K562 (cell line): Measurements from ENCODE around the gene CLDN7. TPM values are rescaled to one million over a fixed set of nuclear protein-coding genes. Genes with fewer than 3 reads are reported as not detected.

ENCODE experiments used
- CCNT2 ChIP-seq: IDR thresholded peaks from 2 replicates; pipeline ENCODE4 v1.6.1; 2011; ENCODE audit warnings: borderline replicate concordance, low read depth, mild to moderate bottlenecking, moderate library complexity, mixed read lengths, low read length; ENCODE audit not compliant: insufficient read length; ENCODE audit errors: extremely low read depth
- LEF1 ChIP-seq: fragments of 450-650 bp; IDR thresholded peaks from 2 replicates; pipeline ENCODE4 v1.6.1; 2016; ENCODE audit warnings: mild to moderate bottlenecking
- MBD2 ChIP-seq: sonication (generic); IDR thresholded peaks from 2 replicates; pipeline ENCODE4 v1.6.1; 2016; ENCODE audit warnings: low read depth, borderline replicate concordance
- ZSCAN32 ChIP-seq: fragments of 450-650 bp; formaldehyde crosslinking; IDR thresholded peaks from 2 replicates; pipeline ENCODE4 v1.4.0; 2020; ENCODE audit warnings: mild to moderate bottlenecking, moderate library complexity
- polyA plus RNA-seq, 8 experiments: library from polyadenylated mRNA; depleted of rRNA in 4 of 8; stranded (reverse) in 5 of 8; unstranded in 3 of 8; fragments of >200 nt; fragmentation: Nextera tagmentation in 2 of 8; fragmentation: Illumina TruSeq in 1 of 8; extraction: Ambion mirVana in 2 of 8; extraction: Trizol in 1 of 8; gene quantifications; 2 replicates each; pipeline versions ENCODE4 v1.2.1 to v1.2.3, GENCODE V29; 2011 to 2014; ENCODE audit warnings: inconsistent platforms in 1 of 8, missing spikeins in 1 of 8
- total RNA-seq, 7 experiments: library from RNA; depleted of rRNA in 6 of 7; stranded (reverse); fragments of >200 nt in 6 of 7; fragmentation: Illumina TruSeq in 2 of 7; extraction: Trizol in 2 of 7; gene quantifications; 2 replicates each; pipeline versions ENCODE4 v1.2.1 to v1.2.3, GENCODE V29; 2011 to 2021; ENCODE audit warnings: low replicate concordance in 1 of 7
- TF ChIP-seq, protein P1 (sequence below): sonication (generic); formaldehyde crosslinking; IDR thresholded peaks from 2 replicates; pipeline ENCODE4 v1.8.1; 2023; ENCODE audit warnings: mild to moderate bottlenecking, missing genetic modification reagents
- TF ChIP-seq, protein P2 (sequence below): fragments of 450-650 bp; IDR thresholded peaks from 2 replicates; pipeline ENCODE4 v1.7.1; 2018; ENCODE audit warnings: mild to moderate bottlenecking, low read depth; ENCODE audit not compliant: partially characterized antibody
- TF ChIP-seq, protein P3 (sequence below): fragments of 200-600 bp; sonication (generic); IDR thresholded peaks from one replicate; pipeline ENCODE4 v1.6.1; 2012; ENCODE audit warnings: mild to moderate bottlenecking, low read depth, low read length, inconsistent platforms

CLDN7 gene
- total and polyA plus RNA-seq, 9 of the 15 experiments (the other 6 are each of a cell fraction or from before 2014, with no cell fraction given): 2.2 to 14.5 (median 7.6) TPM

DNA sequence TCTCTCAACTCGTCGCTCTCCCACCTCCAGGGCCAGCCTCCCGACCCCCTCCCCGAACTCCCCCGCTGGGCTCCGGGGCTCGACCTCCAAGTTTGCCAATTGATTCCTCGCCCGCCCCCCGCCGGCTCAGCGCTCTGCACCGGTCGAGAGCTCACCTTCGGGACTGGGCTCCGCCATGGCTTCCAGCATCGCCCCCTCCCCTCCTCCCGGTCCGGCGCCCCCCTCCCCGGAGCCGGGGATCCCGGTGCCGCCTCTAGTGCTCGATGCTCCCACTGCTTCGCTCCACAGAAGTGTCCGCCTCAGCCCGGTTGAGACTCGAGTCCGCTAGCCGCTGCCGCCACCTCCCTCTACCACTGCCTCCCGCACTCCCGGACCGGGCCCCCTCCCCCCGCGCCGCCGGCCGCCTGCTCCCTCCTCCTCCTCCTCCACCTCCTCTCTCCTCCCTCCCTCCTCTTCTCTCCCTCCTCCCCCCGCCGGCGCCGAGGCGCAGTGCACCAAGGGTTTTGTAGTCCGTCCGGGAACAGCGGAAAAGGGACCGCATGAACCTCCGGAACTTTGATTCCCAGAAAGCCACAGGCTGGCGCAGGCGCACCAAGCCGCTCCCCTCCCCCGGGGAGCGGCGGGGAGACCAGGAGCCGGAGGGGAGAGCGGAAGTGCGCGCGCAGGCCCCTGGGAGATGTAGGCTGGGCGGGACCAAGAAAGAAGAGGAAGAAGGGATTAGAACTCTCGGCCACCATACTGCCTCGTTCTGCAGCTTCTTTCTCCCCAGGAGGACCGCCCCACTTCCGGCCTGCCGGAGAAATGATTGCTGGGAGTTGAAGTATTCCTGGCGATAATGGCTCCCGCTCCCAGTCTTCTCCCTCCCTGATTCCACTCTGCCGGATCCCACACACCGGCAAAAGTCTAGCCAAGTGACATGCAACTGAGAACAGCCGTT lies 22.9 kb downstream of the CLDN7 start, which contains the start of gene PHF23 (continued):
- TF ChIP-seq, protein P1, sequence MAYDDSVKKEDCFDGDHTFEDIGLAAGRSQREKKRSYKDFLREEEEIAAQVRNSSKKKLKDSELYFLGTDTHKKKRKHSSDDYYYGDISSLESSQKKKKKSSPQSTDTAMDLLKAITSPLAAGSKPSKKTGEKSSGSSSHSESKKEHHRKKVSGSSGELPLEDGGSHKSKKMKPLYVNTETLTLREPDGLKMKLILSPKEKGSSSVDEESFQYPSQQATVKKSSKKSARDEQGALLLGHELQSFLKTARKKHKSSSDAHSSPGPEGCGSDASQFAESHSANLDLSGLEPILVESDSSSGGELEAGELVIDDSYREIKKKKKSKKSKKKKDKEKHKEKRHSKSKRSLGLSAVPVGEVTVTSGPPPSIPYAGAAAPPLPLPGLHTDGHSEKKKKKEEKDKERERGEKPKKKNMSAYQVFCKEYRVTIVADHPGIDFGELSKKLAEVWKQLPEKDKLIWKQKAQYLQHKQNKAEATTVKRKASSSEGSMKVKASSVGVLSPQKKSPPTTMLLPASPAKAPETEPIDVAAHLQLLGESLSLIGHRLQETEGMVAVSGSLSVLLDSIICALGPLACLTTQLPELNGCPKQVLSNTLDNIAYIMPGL (CRISPR knock-in tag): no peak
- TF ChIP-seq, protein P2, sequence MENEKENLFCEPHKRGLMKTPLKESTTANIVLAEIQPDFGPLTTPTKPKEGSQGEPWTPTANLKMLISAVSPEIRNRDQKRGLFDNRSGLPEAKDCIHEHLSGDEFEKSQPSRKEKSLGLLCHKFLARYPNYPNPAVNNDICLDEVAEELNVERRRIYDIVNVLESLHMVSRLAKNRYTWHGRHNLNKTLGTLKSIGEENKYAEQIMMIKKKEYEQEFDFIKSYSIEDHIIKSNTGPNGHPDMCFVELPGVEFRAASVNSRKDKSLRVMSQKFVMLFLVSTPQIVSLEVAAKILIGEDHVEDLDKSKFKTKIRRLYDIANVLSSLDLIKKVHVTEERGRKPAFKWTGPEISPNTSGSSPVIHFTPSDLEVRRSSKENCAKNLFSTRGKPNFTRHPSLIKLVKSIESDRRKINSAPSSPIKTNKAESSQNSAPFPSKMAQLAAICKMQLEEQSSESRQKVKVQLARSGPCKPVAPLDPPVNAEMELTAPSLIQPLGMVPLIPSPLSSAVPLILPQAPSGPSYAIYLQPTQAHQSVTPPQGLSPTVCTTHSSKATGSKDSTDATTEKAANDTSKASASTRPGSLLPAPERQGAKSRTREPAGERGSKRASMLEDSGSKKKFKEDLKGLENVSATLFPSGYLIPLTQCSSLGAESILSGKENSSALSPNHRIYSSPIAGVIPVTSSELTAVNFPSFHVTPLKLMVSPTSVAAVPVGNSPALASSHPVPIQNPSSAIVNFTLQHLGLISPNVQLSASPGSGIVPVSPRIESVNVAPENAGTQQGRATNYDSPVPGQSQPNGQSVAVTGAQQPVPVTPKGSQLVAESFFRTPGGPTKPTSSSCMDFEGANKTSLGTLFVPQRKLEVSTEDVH: peak; percentile 55
- TF ChIP-seq, protein P3, sequence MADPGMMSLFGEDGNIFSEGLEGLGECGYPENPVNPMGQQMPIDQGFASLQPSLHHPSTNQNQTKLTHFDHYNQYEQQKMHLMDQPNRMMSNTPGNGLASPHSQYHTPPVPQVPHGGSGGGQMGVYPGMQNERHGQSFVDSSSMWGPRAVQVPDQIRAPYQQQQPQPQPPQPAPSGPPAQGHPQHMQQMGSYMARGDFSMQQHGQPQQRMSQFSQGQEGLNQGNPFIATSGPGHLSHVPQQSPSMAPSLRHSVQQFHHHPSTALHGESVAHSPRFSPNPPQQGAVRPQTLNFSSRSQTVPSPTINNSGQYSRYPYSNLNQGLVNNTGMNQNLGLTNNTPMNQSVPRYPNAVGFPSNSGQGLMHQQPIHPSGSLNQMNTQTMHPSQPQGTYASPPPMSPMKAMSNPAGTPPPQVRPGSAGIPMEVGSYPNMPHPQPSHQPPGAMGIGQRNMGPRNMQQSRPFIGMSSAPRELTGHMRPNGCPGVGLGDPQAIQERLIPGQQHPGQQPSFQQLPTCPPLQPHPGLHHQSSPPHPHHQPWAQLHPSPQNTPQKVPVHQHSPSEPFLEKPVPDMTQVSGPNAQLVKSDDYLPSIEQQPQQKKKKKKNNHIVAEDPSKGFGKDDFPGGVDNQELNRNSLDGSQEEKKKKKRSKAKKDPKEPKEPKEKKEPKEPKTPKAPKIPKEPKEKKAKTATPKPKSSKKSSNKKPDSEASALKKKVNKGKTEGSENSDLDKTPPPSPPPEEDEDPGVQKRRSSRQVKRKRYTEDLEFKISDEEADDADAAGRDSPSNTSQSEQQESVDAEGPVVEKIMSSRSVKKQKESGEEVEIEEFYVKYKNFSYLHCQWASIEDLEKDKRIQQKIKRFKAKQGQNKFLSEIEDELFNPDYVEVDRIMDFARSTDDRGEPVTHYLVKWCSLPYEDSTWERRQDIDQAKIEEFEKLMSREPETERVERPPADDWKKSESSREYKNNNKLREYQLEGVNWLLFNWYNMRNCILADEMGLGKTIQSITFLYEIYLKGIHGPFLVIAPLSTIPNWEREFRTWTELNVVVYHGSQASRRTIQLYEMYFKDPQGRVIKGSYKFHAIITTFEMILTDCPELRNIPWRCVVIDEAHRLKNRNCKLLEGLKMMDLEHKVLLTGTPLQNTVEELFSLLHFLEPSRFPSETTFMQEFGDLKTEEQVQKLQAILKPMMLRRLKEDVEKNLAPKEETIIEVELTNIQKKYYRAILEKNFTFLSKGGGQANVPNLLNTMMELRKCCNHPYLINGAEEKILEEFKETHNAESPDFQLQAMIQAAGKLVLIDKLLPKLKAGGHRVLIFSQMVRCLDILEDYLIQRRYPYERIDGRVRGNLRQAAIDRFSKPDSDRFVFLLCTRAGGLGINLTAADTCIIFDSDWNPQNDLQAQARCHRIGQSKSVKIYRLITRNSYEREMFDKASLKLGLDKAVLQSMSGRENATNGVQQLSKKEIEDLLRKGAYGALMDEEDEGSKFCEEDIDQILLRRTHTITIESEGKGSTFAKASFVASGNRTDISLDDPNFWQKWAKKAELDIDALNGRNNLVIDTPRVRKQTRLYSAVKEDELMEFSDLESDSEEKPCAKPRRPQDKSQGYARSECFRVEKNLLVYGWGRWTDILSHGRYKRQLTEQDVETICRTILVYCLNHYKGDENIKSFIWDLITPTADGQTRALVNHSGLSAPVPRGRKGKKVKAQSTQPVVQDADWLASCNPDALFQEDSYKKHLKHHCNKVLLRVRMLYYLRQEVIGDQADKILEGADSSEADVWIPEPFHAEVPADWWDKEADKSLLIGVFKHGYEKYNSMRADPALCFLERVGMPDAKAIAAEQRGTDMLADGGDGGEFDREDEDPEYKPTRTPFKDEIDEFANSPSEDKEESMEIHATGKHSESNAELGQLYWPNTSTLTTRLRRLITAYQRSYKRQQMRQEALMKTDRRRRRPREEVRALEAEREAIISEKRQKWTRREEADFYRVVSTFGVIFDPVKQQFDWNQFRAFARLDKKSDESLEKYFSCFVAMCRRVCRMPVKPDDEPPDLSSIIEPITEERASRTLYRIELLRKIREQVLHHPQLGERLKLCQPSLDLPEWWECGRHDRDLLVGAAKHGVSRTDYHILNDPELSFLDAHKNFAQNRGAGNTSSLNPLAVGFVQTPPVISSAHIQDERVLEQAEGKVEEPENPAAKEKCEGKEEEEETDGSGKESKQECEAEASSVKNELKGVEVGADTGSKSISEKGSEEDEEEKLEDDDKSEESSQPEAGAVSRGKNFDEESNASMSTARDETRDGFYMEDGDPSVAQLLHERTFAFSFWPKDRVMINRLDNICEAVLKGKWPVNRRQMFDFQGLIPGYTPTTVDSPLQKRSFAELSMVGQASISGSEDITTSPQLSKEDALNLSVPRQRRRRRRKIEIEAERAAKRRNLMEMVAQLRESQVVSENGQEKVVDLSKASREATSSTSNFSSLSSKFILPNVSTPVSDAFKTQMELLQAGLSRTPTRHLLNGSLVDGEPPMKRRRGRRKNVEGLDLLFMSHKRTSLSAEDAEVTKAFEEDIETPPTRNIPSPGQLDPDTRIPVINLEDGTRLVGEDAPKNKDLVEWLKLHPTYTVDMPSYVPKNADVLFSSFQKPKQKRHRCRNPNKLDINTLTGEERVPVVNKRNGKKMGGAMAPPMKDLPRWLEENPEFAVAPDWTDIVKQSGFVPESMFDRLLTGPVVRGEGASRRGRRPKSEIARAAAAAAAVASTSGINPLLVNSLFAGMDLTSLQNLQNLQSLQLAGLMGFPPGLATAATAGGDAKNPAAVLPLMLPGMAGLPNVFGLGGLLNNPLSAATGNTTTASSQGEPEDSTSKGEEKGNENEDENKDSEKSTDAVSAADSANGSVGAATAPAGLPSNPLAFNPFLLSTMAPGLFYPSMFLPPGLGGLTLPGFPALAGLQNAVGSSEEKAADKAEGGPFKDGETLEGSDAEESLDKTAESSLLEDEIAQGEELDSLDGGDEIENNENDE: no peak
- TF ChIP-seq MBD2 (no peak), CCNT2 (peak; percentile 69), LEF1 (peak; percentile 50; the same call in 1 of the 2 replicates), ZSCAN32 (CRISPR knock-in tag) (no peak)
